AG10803 (cell line): ENCODE data around the gene ITPR3.

Source experiments
- DNase-seq: peaks from one replicate; pipeline ENCODE4 v3.0.0; 2010; ENCODE audit warnings: low read depth
- H3K4me3 ChIP-seq: 2 replicates; pipeline ENCODE4 v1.5.1; 2011; ENCODE audit warnings: mild to moderate bottlenecking, low read length, control low read depth
- CTCF ChIP-seq: conservative IDR thresholded peaks from 2 replicates; pipeline ENCODE4 v1.5.1; 2011; ENCODE audit warnings: mild to moderate bottlenecking, low read length, control low read depth, inconsistent platforms

The ITPR3 gene

DNA sequence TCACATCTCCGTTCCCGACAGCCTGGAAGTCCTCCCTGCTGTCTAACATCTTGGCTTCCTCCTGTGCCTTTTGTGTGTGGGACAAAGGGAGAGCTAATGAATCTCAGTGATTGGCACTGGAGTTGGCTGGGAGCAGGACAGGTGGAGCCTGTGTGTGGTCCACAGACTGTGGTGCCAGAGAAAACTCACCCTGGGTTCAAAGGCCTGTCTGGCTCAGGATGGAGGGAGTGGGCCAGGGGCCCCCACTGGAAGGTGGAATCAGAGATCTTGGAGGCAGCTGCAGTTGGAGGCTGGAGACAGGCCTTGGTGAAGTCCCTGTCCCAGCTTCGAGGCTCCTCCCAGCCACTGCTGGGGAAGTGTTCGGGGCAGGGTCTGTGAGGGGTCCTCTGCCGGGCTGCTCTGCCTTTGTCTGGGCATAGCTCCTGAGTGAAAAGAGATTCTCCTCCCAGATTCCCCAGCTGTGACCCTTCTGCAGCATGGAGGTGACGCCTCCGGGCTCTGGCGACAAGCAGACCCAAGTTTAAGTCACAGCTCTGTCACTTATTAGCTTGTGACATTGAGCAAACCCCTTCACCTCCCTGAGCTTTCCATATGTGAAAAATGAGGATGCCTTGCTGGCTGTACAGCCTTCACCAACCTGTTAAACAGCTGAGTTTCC lies 13.9 kb upstream of the ITPR3 start:
- H3K4me3 ChIP-seq = no peak overlapping the region
- no peak for TF ChIP-seq CTCF
- DNase-seq = no peak

GRCh38 chr6:33607784-33608161 lies 13.3 kb upstream of the ITPR3 start:
- DNase-seq = no peak
- H3K4me3 ChIP-seq = no peak overlapping the region
- peak; percentile 21 for TF ChIP-seq CTCF

- no peak for TF ChIP-seq CTCF
- no peak overlapping the region for H3K4me3 ChIP-seq
- DNase-seq = no peak
Measured at GRCh38 chr6:33609019-33609418, 12.1 kb upstream of the ITPR3 start.

- no peak overlapping the region for H3K4me3 ChIP-seq
- DNase-seq = peak; percentile 83
- TF ChIP-seq CTCF = no peak
Measured at GRCh38 chr6:33609528-33609927, 11.6 kb upstream of the ITPR3 start.

DNA sequence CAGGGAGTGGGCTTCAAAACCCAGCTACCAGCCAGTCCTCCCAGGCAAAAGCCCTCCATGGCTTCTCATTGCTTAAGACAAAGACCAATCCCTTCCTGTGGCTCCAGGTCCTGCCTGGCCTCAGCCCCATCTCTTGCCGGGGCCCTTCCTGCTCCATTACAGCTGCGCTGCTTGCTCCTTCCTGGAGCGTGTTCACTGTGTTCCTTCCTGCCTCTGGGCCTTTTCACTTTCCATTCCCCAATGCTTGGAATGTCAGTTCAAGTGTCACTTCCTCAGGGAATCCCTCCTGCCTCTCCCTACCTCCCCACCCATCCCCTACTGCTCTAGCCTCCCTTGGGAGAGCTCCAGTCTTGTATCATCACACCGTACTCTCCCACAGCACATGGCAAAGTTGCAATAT lies 11.1 kb upstream of the ITPR3 start:
- DNase-seq = no peak
- no peak overlapping the region for H3K4me3 ChIP-seq
- no peak for TF ChIP-seq CTCF

DNA sequence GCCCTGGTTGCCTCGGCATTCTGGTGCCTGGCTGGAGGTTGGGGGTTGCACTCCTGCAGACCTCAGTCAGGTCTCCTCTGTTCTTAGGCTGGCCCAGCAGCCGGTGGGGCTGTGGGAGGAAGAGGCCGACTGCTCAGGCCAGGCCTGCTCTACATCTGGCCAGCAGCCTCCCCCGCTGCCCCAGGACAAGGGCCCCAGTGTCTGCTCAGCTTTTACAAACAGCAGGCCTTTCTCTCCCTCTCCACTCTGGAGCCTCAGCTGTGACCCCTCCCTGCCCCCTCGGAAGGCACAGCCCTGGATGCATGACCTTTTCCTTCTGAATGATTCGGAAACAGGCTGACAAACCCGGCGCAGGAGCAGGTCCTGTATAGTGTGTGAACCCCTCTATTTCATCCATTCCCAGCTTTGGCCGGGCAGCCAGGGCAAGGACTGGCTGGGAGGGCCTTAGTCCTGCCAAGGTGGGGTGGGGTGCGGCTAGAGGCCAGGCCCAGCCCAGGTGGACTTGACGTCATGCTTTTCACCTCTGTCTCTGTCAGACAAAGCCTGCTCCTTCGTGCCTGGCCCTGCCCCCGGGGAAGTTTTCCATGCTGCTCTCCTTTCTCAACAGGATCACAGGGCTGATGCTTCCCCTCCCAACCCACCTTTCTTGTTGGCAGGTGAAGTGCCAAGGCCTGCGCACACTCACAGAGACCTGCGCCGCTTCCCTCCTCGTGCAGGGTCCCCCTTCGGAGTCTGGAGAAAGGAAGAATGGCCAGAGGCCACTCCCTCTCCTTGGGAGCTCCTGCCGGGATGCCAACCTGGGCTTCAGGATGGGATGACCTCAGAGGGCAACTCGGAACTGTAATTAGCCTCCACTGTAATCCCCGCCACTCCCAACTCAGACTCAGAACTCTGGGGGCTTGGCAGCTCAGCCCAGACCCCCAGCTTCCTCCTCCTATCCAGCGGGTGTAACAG lies 10.1 kb upstream of the ITPR3 start:
- TF ChIP-seq CTCF = no peak
- no peak for DNase-seq
- no peak overlapping the region for H3K4me3 ChIP-seq
